Pulmonary artery endothelial cell (primary cell): Measurements from ENCODE around the gene RASAL3. TPM values are rescaled to one million over a fixed set of nuclear protein-coding genes. Genes with fewer than 3 reads are reported as not detected.
"Not testable (repeated sequence)": the region's sequence is repeated elsewhere in the genome, so short reads cannot be mapped to it uniquely, and the experiment has no call there.

Source experiments
- DNase-seq: peaks from one replicate; pipeline ENCODE4 v3.0.0-alpha.2; 2011; ENCODE audit warnings: low read depth, low spot score
- total RNA-seq: library from RNA; depleted of rRNA; stranded (reverse); fragments of >200 nt; gene quantifications from 2 replicates; pipeline ENCODE4 v1.2.3, GENCODE V29; 2014

The RASAL3 gene
- 0.60 and 0.79 TPM in 2 replicates for total RNA-seq

- no peak for DNase-seq
Measured at GRCh38 chr19:15464394-15465385, at the start of gene RASAL3. Gene RASAL3, minus strand, starts transcription at chr19:15464544. Its CDS starts 186 bp downstream, at chr19:15464358.

GRCh38 chr19:15511671-15512424 is 47.5 kb upstream of the RASAL3 start:
- DNase-seq = no peak

GRCh38 chr19:15508035-15508710 is 43.8 kb upstream of the RASAL3 start, which contains the start of gene CYP4F22:
Gene CYP4F22, plus strand, starts transcription at chr19:15508525. Its CDS starts 16,812 bp downstream, at chr19:15525337.
- DNase-seq = no peak

- DNase-seq = no peak
Measured at GRCh38 chr19:15507068-15508034, 43.0 kb upstream of the RASAL3 start.

- no peak for DNase-seq
Measured at GRCh38 chr19:15506074-15506571, 41.8 kb upstream of the RASAL3 start.

- DNase-seq = no peak
Measured at GRCh38 chr19:15502264-15502663, 37.9 kb upstream of the RASAL3 start.

- DNase-seq = no peak
Measured at GRCh38 chr19:15501596-15501995, 37.3 kb upstream of the RASAL3 start.

GRCh38 chr19:15498910-15499309 is 34.6 kb upstream of the RASAL3 start:
- no peak for DNase-seq

GRCh38 chr19:15498156-15498858 is 34.0 kb upstream of the RASAL3 start:
- no peak for DNase-seq

GRCh38 chr19:15495151-15495550 is 30.8 kb upstream of the RASAL3 start:
- DNase-seq = no peak

- DNase-seq = no peak
Measured at GRCh38 chr19:15488489-15489226, 24.3 kb upstream of the RASAL3 start.

- no peak for DNase-seq
Measured at GRCh38 chr19:15487038-15487437, 22.7 kb upstream of the RASAL3 start.

- not testable (repeated sequence) for DNase-seq
Measured at GRCh38 chr19:15485768-15486167, 21.4 kb upstream of the RASAL3 start.

GRCh38 chr19:15480996-15481395 is 16.7 kb upstream of the RASAL3 start:
- not testable (repeated sequence) for DNase-seq

GRCh38 chr19:15479391-15480345 is 15.3 kb upstream of the RASAL3 start, which contains the start of gene PGLYRP2:
Gene PGLYRP2, minus strand, starts transcription at chr19:15479501. Its CDS starts 130 bp downstream, at chr19:15479371.
- DNase-seq = no peak

GRCh38 chr19:15476325-15476724 is 12.0 kb upstream of the RASAL3 start:
- no peak for DNase-seq

GRCh38 chr19:15475611-15476010 is 11.3 kb upstream of the RASAL3 start:
- DNase-seq = no peak
